Mesenteric fat pad (tissue), 1 donor: Measurements from ENCODE around the gene AFF2. TPM values are rescaled to one million over a fixed set of nuclear protein-coding genes. Genes with fewer than 3 reads are reported as not detected.

Experiments
- DNase-seq: peaks from one replicate; pipeline ENCODE4 v3.0.0-alpha.2; 2020; ENCODE audit warnings: low spot score
- total RNA-seq: library from RNA; stranded (reverse); fragmentation: NEBNext Ultra II Directional; extraction: Animal tissue kit (Norgen Biotek cat#: 25700); gene quantifications from one replicate; pipeline ENCODE4 v1.2.1, GENCODE V29; 2021
- donor health status: DM: yes; HTN: yes; CAD: no.

Gene AFF2
- total RNA-seq, 1 donor from 2014 or later = 6.0 TPM

- no peak for DNase-seq
These were observed 223.1 kb downstream of the AFF2 start for GRCh38 chrX:148723551-148723950.

GRCh38 chrX:148728901-148729300, 228.5 kb downstream of the AFF2 start:
- DNase-seq = no peak

- DNase-seq = no peak
These were observed 232.3 kb downstream of the AFF2 start for GRCh38 chrX:148732743-148733142.

GRCh38 chrX:148741441-148741840, 241.0 kb downstream of the AFF2 start:
- DNase-seq = no peak

GRCh38 chrX:148755111-148755510, 254.7 kb downstream of the AFF2 start:
- DNase-seq = no peak

GRCh38 chrX:148763896-148764295, 263.5 kb downstream of the AFF2 start:
- DNase-seq = no peak

- DNase-seq = no peak
These were observed 267.9 kb downstream of the AFF2 start for GRCh38 chrX:148768296-148768695.

GRCh38 chrX:148771440-148771839, 271.0 kb downstream of the AFF2 start:
- no peak for DNase-seq

GRCh38 chrX:148774276-148774675, 273.9 kb downstream of the AFF2 start:
- DNase-seq = no peak

- DNase-seq = no peak
These were observed 283.7 kb downstream of the AFF2 start for GRCh38 chrX:148784137-148784536.

GRCh38 chrX:148784856-148785255, 284.4 kb downstream of the AFF2 start:
- no peak for DNase-seq

GRCh38 chrX:148785256-148785655, 284.8 kb downstream of the AFF2 start:
- DNase-seq = no peak

GRCh38 chrX:148788449-148788848, 288.0 kb downstream of the AFF2 start:
- no peak for DNase-seq

GRCh38 chrX:148794350-148794749, 293.9 kb downstream of the AFF2 start:
- DNase-seq = no peak

GRCh38 chrX:148804579-148805355, 304.4 kb downstream of the AFF2 start:
- no peak for DNase-seq

GRCh38 chrX:148806145-148806870, 305.9 kb downstream of the AFF2 start:
- no peak for DNase-seq

- no peak for DNase-seq
These were observed 308.4 kb downstream of the AFF2 start for GRCh38 chrX:148808833-148809232.

GRCh38 chrX:148811236-148811635, 310.8 kb downstream of the AFF2 start:
- DNase-seq = no peak

GRCh38 chrX:148813422-148813821, 313.0 kb downstream of the AFF2 start:
- no peak for DNase-seq

GRCh38 chrX:148813967-148814366, 313.6 kb downstream of the AFF2 start:
- no peak for DNase-seq

- no peak for DNase-seq
These were observed 315.0 kb downstream of the AFF2 start for GRCh38 chrX:148815218-148815961.

- DNase-seq = no peak
These were observed 323.6 kb downstream of the AFF2 start for GRCh38 chrX:148823986-148824385.
